Measurements from ENCODE around the gene SLC37A2. TPM values are rescaled to one million over a fixed set of nuclear protein-coding genes. Genes with fewer than 3 reads are reported as not detected.

SLC37A2 gene
- polyA plus RNA-seq, 1 donor (not counting 4 experiments of a cell fraction or from before 2014, with no cell fraction given), result 21.0 TPM

- Histone ChIP-seq H2AFZ (ENCODE audit: control insufficient read depth, low read length) (no peak overlapping the region), H3K9me3 (ENCODE audit: control insufficient read depth, low read depth, low read length) (no peaks in the 10 kb centered on the region), H3K9me1 (ENCODE audit: control insufficient read depth, extremely low read depth, insufficient read depth, low read length) (no peaks in the 10 kb centered on the region), H4K20me1 (ENCODE audit: control insufficient read depth, extremely low read depth, insufficient read depth, low read length) (no peaks in the 10 kb centered on the region), H3K4me3 (ENCODE audit: control insufficient read depth in 2 of 3, extremely low read depth in 1 of 3, insufficient read depth in 2 of 3, low read depth in 1 of 3, low read length in 3 of 3) (no peak overlapping the region), H3K36me3 (ENCODE audit: control insufficient read depth in 2 of 2, extremely low read depth in 1 of 2, insufficient read depth in 2 of 2, low read length in 2 of 2) (no peaks in the 10 kb centered on the region), H3K4me1 (ENCODE audit: control insufficient read depth, extremely low read depth, insufficient read depth, low read length) (peaks cover 35% of the 10 kb centered on the region), H3K4me2 (ENCODE audit: control insufficient read depth, extremely low read depth, insufficient read depth, low read depth, low read length) (no peak overlapping the region), H3K27me3 (ENCODE audit: control insufficient read depth, extremely low read depth, insufficient read depth, low read length) (no peaks in the 10 kb centered on the region), H3K27ac (ENCODE audit: control insufficient read depth, insufficient read depth, low read length) (no peak overlapping the region), H3K9ac (ENCODE audit: control insufficient read depth, extremely low read depth, insufficient read depth, low read length) (no peak overlapping the region), H3K79me2 (ENCODE audit: control insufficient read depth, insufficient read depth, low read length) (no peaks in the 10 kb centered on the region)
- DNase-seq (ENCODE audit: low read depth, low spot score) (no peak), FAIRE-seq (no peak)
- no peak for TF ChIP-seq CTCF (optimal IDR thresholded peaks at IDR 0.05 in 1 of 3, IDR thresholded peaks at IDR 0.05 in 1 of 3, conservative IDR thresholded peaks at IDR 0.05 in 1 of 3; ENCODE audit: extremely low read depth in 1 of 3, insufficient read depth in 2 of 3, low read length in 3 of 3)
- TF ChIP-seq EZH2 (IDR thresholded peaks at IDR 0.05; ENCODE audit: low read length), result no peak
- dilution Hi-C loops (cut with MboI; ENCODE audit: extremely low pct_ligation_motif_present, low sequenced_read_pairs), result no loop called here
These were observed 9.3 kb downstream of the SLC37A2 start for GRCh38 chr11:125072218-125072960.

DNA sequence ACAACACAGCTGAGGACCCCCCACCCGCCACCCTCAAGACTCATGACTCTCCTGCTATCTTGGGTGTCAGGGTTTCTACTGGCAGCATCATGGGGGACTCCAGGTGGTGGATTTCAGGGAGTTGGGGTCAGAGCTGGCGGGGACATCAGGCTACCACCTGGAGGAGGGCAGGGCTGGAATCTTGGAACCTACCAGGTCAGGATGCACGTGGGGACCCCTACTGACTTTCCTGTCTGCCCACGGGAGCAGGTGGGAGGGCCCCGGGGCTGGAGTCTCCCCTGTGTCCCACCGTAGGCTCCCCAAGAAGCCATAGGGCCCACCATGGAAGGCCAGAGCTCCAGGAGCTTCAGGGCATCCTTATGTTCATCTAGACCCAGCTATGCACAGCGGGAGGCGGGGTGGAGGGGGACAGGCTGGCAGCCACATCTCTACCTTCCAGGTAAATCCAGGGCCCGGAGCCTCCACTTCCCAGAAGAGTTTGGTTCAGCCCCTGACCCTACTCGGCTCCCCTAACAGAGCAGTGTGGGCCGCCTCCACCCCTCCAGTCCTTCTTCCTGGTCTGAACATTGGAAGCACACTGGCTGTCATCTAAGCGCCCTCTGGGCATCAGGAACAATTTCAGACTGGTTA, 10.0 kb downstream of the SLC37A2 start:
- Histone ChIP-seq H3K4me2 (ENCODE audit: control insufficient read depth, extremely low read depth, insufficient read depth, low read depth, low read length) (no peak overlapping the region), H3K36me3 (ENCODE audit: control insufficient read depth in 2 of 2, extremely low read depth in 1 of 2, insufficient read depth in 2 of 2, low read length in 2 of 2) (no peaks in the 10 kb centered on the region), H3K79me2 (ENCODE audit: control insufficient read depth, insufficient read depth, low read length) (no peaks in the 10 kb centered on the region), H2AFZ (ENCODE audit: control insufficient read depth, low read length) (no peak overlapping the region), H3K9me3 (ENCODE audit: control insufficient read depth, low read depth, low read length) (no peaks in the 10 kb centered on the region), H3K9ac (ENCODE audit: control insufficient read depth, extremely low read depth, insufficient read depth, low read length) (no peak overlapping the region), H3K4me3 (ENCODE audit: control insufficient read depth in 2 of 3, extremely low read depth in 1 of 3, insufficient read depth in 2 of 3, low read depth in 1 of 3, low read length in 3 of 3) (no peak overlapping the region), H3K9me1 (ENCODE audit: control insufficient read depth, extremely low read depth, insufficient read depth, low read length) (no peaks in the 10 kb centered on the region), H4K20me1 (ENCODE audit: control insufficient read depth, extremely low read depth, insufficient read depth, low read length) (no peaks in the 10 kb centered on the region), H3K4me1 (ENCODE audit: control insufficient read depth, extremely low read depth, insufficient read depth, low read length) (peaks cover 35% of the 10 kb centered on the region), H3K27me3 (ENCODE audit: control insufficient read depth, extremely low read depth, insufficient read depth, low read length) (no peaks in the 10 kb centered on the region), H3K27ac (ENCODE audit: control insufficient read depth, insufficient read depth, low read length) (no peak overlapping the region)
- no peak for DNase-seq (ENCODE audit: low read depth, low spot score)
- dilution Hi-C loops (cut with MboI; ENCODE audit: extremely low pct_ligation_motif_present, low sequenced_read_pairs), result no loop called here
- no peak for FAIRE-seq
- TF ChIP-seq EZH2 (IDR thresholded peaks at IDR 0.05; ENCODE audit: low read length) (no peak), CTCF (optimal IDR thresholded peaks at IDR 0.05 in 1 of 3, IDR thresholded peaks at IDR 0.05 in 1 of 3, conservative IDR thresholded peaks at IDR 0.05 in 1 of 3; ENCODE audit: extremely low read depth in 1 of 3, insufficient read depth in 2 of 3, low read length in 3 of 3) (no peak)

All from keratinocyte (primary cell).